Karpas-422 (cell line): ENCODE data around the gene NRROS. TPM values are rescaled to one million over a fixed set of nuclear protein-coding genes. Genes with fewer than 3 reads are reported as not detected.
"Not testable (repeated sequence)": the region's sequence is repeated elsewhere in the genome, so short reads cannot be mapped to it uniquely, and the experiment has no call there.

ENCODE experiments used
- DNase-seq: peaks from one replicate; pipeline ENCODE4 v3.0.0-alpha.2; 2015
- H2AFZ ChIP-seq: fragments of 200-600 bp; sonication (generic); 2 replicates; pipeline ENCODE4 v1.6.1; 2014; ENCODE audit warnings: antibody characterized with exemption, low read length, mixed read lengths
- H3K27ac ChIP-seq: fragments of 200-600 bp; sonication (generic); 2 replicates; pipeline ENCODE4 v1.5.1; 2014; ENCODE audit warnings: mild to moderate bottlenecking, low read length, moderate library complexity
- H3K27me3 ChIP-seq: fragments of 200-600 bp; sonication (generic); 2 replicates; pipeline ENCODE4 v1.6.1; 2014; ENCODE audit warnings: low read length, mixed read lengths
- H3K36me3 ChIP-seq: fragments of 200-600 bp; sonication (generic); 2 replicates; pipeline ENCODE4 v1.6.1; 2014; ENCODE audit warnings: low read length, mixed read lengths; ENCODE audit not compliant: insufficient read depth
- H3K4me1 ChIP-seq: fragments of 200-600 bp; sonication (generic); 2 replicates; pipeline ENCODE4 v1.6.1; 2014; ENCODE audit warnings: mild to moderate bottlenecking, low read length, mixed read lengths
- H3K4me2 ChIP-seq: fragments of 200-600 bp; sonication (generic); 2 replicates; pipeline ENCODE4 v1.6.1; 2014; ENCODE audit warnings: low read length, low read depth, mild to moderate bottlenecking; ENCODE audit not compliant: poor library complexity, severe bottlenecking
- H3K4me3 ChIP-seq: fragments of 200-600 bp; sonication (generic); 2 replicates; pipeline ENCODE4 v1.5.1; 2014; ENCODE audit warnings: mild to moderate bottlenecking, antibody characterized with exemption, low read length, mixed read lengths
- H3K79me2 ChIP-seq: fragments of 200-600 bp; sonication (generic); 2 replicates; pipeline ENCODE4 v1.6.1; 2014; ENCODE audit warnings: mild to moderate bottlenecking, low read length, mixed read lengths
- H3K9ac ChIP-seq: fragments of 200-600 bp; sonication (generic); 2 replicates; pipeline ENCODE4 v1.6.0; 2014; ENCODE audit warnings: low read length
- H3K9me2 ChIP-seq: fragments of 200-600 bp; sonication (generic), shearing (Covaris generic); replicated peaks from 2 replicates; pipeline ENCODE4 v1.6.0; 2014; ENCODE audit warnings: mild to moderate bottlenecking, low read length, moderate library complexity; ENCODE audit not compliant: insufficient read depth
- H3K9me3 ChIP-seq: fragments of 300-700, 200-600 bp; sonication (generic); 2 replicates; pipeline ENCODE4 v1.6.1; 2014; ENCODE audit warnings: low read length, mixed read lengths
- H4K20me1 ChIP-seq: fragments of 200-600 bp; sonication (generic); 2 replicates; pipeline ENCODE4 v1.6.1; 2014; ENCODE audit warnings: mild to moderate bottlenecking, antibody characterized with exemption, low read length, low read depth; ENCODE audit not compliant: insufficient read depth
- total RNA-seq: library from RNA; depleted of rRNA; stranded (reverse); fragments of >200 nt; shearing (Covaris generic); gene quantifications from 2 replicates; pipeline ENCODE4 v1.2.3, GENCODE V29; 2014; ENCODE audit warnings: low replicate concordance

NRROS gene
- total RNA-seq, 1 experiment from 2014 or later = 0.52 TPM

DNA sequence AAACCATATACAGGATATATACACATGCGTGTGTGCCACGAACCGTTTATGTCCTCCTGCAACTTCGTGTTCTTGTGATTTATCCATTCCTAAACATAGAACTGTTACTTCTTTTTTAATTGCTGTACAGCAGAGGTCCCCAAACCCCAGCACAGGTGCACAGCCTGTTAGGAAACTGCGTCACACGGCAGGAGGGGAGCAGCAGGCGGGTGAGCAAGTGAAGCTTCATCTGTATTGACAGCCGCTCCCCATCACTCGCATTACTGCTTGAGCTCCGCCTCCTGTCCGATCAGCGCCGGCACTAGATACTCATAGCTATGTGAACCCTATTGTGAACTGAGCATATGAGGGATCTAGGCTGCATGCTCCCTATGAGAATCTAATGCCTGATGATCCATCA, 34.9 kb upstream of the NRROS start:
- DNase-seq = peak; percentile 66
- no peak overlapping the region for H2AFZ ChIP-seq

DNA sequence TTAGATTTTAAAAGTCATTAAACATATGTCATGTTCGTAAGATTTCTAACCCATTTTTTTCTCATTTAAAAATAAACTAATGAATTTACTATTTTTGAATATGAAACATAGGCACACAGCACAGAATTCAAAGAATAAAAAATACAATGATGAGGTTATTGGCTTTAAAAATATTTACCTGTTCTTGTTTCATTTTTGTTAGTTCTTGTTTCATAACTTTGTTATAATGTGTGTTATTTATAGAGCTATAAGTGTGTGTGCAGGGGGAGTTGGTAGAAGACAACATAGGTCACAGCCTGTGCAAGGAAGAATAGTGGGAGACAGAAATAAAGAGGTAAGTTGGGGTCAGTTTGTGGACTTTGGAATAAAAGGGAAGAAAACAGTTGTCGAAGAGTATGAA, 30.8 kb upstream of the NRROS start:
- Histone ChIP-seq H3K27ac (no peak overlapping the region), H3K4me3 (no peak overlapping the region), H3K9me2 (no peaks in the 10 kb centered on the region), H3K4me1 (peaks cover 10% of the 10 kb centered on the region), H3K79me2 (no peaks in the 10 kb centered on the region), H3K36me3 (no peaks in the 10 kb centered on the region), H3K27me3 (0 out of 2 replicates have a peak, but pooled peaks cover under 1% of the 10 kb centered on the region), H3K9ac (no peak overlapping the region), H4K20me1 (no peaks in the 10 kb centered on the region), H3K4me2 (no peak overlapping the region), H3K9me3 (no peaks in the 10 kb centered on the region), H2AFZ (no peak overlapping the region)
- DNase-seq = no peak

More for the DNA sequence above, 34.9 kb upstream of the NRROS start:
- Histone ChIP-seq H3K27ac (no peak overlapping the region), H3K4me1 (peaks cover 7% of the 10 kb centered on the region), H4K20me1 (no peaks in the 10 kb centered on the region), H3K4me2 (no peak overlapping the region), H3K79me2 (no peaks in the 10 kb centered on the region), H3K27me3 (0 out of 2 replicates have a peak, but pooled peaks cover 3% of the 10 kb centered on the region), H3K9me3 (no peaks in the 10 kb centered on the region), H3K4me3 (no peak overlapping the region), H3K36me3 (no peaks in the 10 kb centered on the region), H3K9me2 (no peaks in the 10 kb centered on the region), H3K9ac (no peak overlapping the region)

GRCh38 chr3:196609343-196609775, 30.1 kb upstream of the NRROS start:
- Histone ChIP-seq H4K20me1 (no peaks in the 10 kb centered on the region), H3K79me2 (no peaks in the 10 kb centered on the region), H3K9ac (peak overlapping the region; percentile 7; the same call in 1 of the 2 replicates), H3K4me2 (peak overlapping the region; percentile 46), H3K4me1 (peaks cover 8% of the 10 kb centered on the region), H3K27me3 (no peaks in the 10 kb centered on the region), H2AFZ (peak overlapping the region; percentile 27; the same call in 1 of the 2 replicates), H3K9me3 (no peaks in the 10 kb centered on the region), H3K4me3 (0 out of 2 replicates have a peak overlapping the region, but pooled peaks have one; percentile 19), H3K36me3 (no peaks in the 10 kb centered on the region), H3K27ac (no peak overlapping the region), H3K9me2 (no peaks in the 10 kb centered on the region)
- DNase-seq = peak; percentile 98

- no peaks in the 10 kb centered on the region for H3K36me3 ChIP-seq
- H3K27ac ChIP-seq = no peak overlapping the region
- no peaks in the 10 kb centered on the region for H3K9me3 ChIP-seq
- H3K9ac ChIP-seq = peak overlapping the region; percentile 7; the same call in 1 of the 2 replicates
- H3K4me2 ChIP-seq = peak overlapping the region; percentile 46
- H3K4me3 ChIP-seq = no peak overlapping the region
- H3K79me2 ChIP-seq = no peaks in the 10 kb centered on the region
- H3K4me1 ChIP-seq = peaks cover 6% of the 10 kb centered on the region
- H3K27me3 ChIP-seq = no peaks in the 10 kb centered on the region
- no peaks in the 10 kb centered on the region for H3K9me2 ChIP-seq
- no peaks in the 10 kb centered on the region for H4K20me1 ChIP-seq
- peak; percentile 41 for DNase-seq
- peak overlapping the region; percentile 27; the same call in 1 of the 2 replicates for H2AFZ ChIP-seq
Measured at GRCh38 chr3:196609805-196610515, 29.5 kb upstream of the NRROS start.

DNA sequence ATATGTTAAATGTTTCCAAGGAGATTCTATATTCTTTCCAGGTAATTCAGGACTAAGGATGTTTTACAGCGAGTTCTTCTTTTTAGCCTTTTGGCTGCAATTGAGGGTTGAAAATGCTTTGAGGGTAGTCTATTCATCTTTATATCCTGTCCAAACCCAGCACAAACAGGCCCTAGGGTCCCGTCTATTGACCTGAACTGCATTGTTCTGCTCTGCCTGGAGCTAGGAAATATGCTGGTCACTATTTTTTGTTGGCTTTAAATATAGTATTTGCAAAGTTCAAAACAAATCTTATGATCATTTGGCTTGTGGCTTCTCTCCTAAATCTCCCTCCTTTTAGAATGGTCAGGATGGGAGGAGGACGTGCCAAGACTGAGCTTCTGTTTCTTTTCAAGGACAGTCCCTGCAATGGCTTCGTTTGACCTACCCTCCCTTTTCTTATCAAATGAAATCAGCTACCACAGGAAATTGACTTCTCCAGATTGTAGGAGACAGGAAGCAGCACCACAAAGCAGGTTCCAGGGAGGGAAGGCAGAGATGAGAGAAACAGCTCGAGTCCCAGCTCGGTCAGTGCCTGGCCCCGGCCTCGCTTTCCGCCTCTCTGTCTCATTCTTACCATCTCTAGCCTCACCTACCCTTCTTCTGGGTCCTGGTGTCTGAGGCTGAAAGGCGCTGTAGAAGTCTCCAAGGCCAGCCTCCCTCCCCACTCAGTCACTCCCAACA, 27.6 kb upstream of the NRROS start:
- Histone ChIP-seq H3K36me3 (no peaks in the 10 kb centered on the region), H3K27me3 (no peaks in the 10 kb centered on the region), H4K20me1 (no peaks in the 10 kb centered on the region), H2AFZ (no peak overlapping the region), H3K4me3 (no peak overlapping the region), H3K9ac (no peak overlapping the region), H3K9me3 (no peaks in the 10 kb centered on the region), H3K79me2 (no peaks in the 10 kb centered on the region), H3K27ac (no peak overlapping the region), H3K4me2 (no peak overlapping the region), H3K4me1 (peaks cover 6% of the 10 kb centered on the region), H3K9me2 (no peaks in the 10 kb centered on the region)
- no peak for DNase-seq

DNA sequence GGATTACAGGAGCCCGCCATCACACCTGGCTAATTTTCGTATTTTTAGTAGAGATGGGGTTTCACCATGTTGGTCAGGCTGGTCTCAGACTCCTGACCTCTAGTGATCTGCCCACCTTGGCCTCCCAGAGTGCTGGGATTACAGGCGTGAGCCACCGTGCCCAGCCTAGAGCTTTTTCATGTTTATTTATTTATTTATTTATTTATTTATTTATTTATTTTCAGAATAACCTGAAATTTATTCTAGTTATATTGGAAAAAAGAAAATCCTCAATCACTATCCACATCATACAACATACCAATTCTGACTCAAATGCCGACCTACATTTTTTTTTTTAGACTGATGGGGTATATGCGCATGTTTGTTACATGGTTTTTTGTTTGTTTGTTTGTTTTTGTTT, 24.3 kb upstream of the NRROS start:
- not testable (repeated sequence) for H3K27me3 ChIP-seq, H3K27ac ChIP-seq, H3K79me2 ChIP-seq, DNase-seq, H3K36me3 ChIP-seq, H3K4me2 ChIP-seq, H3K9ac ChIP-seq, H3K4me1 ChIP-seq, H2AFZ ChIP-seq, H3K9me2 ChIP-seq, H3K4me3 ChIP-seq, H3K9me3 ChIP-seq, H4K20me1 ChIP-seq

DNA sequence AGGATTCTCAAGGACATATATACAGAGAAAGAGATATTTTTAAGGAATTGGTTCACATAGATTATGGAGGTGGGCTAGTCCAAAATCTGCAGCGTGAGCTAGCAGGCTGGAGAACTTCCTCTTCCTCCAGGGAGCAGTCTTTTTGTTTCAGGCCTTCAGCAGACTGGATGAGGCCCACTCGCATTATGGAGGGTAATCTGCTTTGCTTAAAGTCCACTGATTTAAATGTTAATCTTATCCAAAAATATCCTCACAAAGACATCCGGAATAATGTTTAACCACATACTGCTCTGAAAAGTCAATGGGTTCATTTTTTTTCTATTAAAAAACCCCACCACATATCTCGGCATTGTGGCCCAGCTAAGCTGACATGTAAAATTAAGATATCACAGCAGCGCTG, 22.2 kb upstream of the NRROS start:
- Histone ChIP-seq H3K27ac (no peak overlapping the region), H4K20me1 (no peaks in the 10 kb centered on the region)

DNA sequence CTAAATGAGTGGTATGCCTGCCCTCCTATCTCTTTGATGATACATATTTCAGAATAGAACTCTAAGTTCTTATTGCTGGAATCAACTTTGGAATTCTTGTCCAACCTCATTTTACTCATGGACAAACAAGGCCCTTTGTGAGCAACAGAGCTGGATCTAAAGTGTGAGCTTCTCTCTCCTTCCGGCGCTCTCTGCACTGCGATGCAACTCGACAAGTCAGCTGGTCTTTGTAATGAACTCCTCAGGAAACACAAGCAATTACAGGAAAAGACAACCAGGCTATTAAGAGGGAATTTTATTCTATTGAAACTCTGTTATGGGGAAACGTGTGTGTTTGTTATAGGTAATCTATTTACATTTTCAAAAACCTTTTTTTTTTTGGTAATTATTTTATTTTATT, 20.3 kb upstream of the NRROS start:
- no peak overlapping the region for H3K4me3 ChIP-seq
- no peak overlapping the region for H3K27ac ChIP-seq
- DNase-seq = no peak
- no peak overlapping the region for H3K4me2 ChIP-seq
- no peaks in the 10 kb centered on the region for H3K27me3 ChIP-seq
- H4K20me1 ChIP-seq = no peaks in the 10 kb centered on the region
- no peaks in the 10 kb centered on the region for H3K9me2 ChIP-seq
- H3K36me3 ChIP-seq = no peaks in the 10 kb centered on the region
- no peaks in the 10 kb centered on the region for H3K79me2 ChIP-seq
- no peak overlapping the region for H2AFZ ChIP-seq
- no peaks in the 10 kb centered on the region for H3K9me3 ChIP-seq
- peaks cover 8% of the 10 kb centered on the region for H3K4me1 ChIP-seq
- no peak overlapping the region for H3K9ac ChIP-seq

More for the DNA sequence above, 22.2 kb upstream of the NRROS start:
- Histone ChIP-seq H3K4me3 (no peak overlapping the region), H3K9ac (peak overlapping the region; percentile 2; the same call in 1 of the 2 replicates), H3K4me1 (peaks cover 8% of the 10 kb centered on the region), H3K9me3 (no peaks in the 10 kb centered on the region), H3K36me3 (no peaks in the 10 kb centered on the region), H3K4me2 (peak overlapping the region; percentile 43), H2AFZ (peak overlapping the region; percentile 72), H3K9me2 (no peaks in the 10 kb centered on the region), H3K27me3 (no peaks in the 10 kb centered on the region), H3K79me2 (no peaks in the 10 kb centered on the region)
- DNase-seq = peak; percentile 79
